Glomerular endothelial cell (primary cell): ENCODE results near the gene ETFA. TPM values are rescaled to one million over a fixed set of nuclear protein-coding genes. Genes with fewer than 3 reads are reported as not detected.

Source experiments
- DNase-seq: peaks from one replicate; pipeline ENCODE4 v3.0.0-alpha.2; 2011; ENCODE audit warnings: low read depth, low spot score; ENCODE audit errors: extremely low read depth
- total RNA-seq: library from RNA; depleted of rRNA; stranded (reverse); fragments of >200 nt; gene quantifications from 2 replicates; pipeline ENCODE4 v1.2.3, GENCODE V29; 2015

ETFA gene
- total RNA-seq: 64.1 and 88.9 TPM in 2 replicates

DNA sequence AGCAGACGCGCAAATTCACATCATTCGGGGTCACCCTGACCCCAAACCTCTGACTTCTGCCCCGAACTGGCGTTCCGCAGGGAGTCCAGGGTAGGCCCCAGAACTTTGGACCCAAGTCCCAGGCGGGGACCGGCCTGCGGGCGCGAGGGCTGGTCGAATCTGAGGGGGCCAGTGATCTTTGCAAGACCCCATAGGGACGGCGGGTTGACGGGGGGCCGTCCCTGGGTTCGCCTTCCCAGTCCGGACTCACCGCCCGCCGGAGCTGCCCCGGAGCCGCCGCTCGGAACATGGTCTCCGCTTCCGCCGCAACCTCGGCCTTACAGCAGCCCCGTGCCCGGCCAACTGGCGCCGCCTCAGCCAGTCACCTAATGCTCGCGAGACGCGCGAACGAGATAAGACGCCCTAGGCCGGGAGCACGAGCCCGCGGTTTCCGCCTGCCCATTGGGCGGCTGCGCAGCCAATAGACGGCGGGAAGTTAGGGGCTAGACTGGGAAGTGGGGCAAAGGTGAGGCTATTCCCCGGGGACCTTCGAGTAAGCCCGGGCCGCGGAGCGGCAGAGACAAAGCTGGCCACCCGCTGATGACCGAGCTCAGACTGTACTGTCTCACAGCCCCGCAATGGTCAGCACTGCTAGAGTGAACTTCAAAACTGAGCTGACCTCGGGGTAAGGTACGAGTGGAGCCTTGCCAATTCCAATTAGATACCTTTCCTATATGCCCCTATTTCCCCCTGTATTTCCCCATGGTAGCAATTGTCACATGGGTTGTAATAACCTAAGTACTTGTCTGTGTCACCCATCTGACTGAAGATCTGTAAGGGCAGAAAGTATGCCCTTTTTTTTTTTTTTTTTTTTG, at the start of gene ETFA:
TSS of gene ETFA (minus strand) at position 370 of the 854 bp plus-strand sequence. CDS start at position 289, 81 bp downstream.
- peak; percentile 65 for DNase-seq

- no peak for DNase-seq
These were observed 49.1 kb upstream of the ETFA start for GRCh38 chr15:76360416-76360815.

- no peak for DNase-seq
These were observed 47.9 kb upstream of the ETFA start for GRCh38 chr15:76359152-76359551.

DNA sequence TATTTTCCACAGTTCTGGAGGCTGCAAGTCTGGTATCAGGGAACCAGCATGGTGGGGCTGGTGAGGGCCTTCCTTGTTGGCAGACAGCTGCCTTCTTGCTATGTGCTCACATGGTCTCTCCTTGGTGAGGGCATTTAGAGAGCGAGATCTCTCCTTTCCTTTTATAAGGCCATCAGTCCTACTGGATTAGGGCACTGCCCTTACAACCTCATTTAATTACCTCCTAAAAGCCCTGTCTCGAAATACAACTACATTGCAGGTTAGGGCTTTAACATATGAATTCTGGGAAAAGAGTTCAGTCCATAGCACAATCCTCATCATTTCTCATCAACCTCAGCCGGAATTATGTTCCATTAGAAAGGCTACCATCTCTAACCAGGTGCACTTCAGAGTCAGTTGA, 47.2 kb upstream of the ETFA start:
- DNase-seq: no peak

- DNase-seq: no peak
These were observed 43.7 kb upstream of the ETFA start for GRCh38 chr15:76354823-76355440.

- no peak for DNase-seq
These were observed 42.6 kb upstream of the ETFA start for GRCh38 chr15:76353903-76354302.

GRCh38 chr15:76353023-76353577, 41.8 kb upstream of the ETFA start:
- no peak for DNase-seq

GRCh38 chr15:76349301-76350070, 38.2 kb upstream of the ETFA start:
- no peak for DNase-seq

DNA sequence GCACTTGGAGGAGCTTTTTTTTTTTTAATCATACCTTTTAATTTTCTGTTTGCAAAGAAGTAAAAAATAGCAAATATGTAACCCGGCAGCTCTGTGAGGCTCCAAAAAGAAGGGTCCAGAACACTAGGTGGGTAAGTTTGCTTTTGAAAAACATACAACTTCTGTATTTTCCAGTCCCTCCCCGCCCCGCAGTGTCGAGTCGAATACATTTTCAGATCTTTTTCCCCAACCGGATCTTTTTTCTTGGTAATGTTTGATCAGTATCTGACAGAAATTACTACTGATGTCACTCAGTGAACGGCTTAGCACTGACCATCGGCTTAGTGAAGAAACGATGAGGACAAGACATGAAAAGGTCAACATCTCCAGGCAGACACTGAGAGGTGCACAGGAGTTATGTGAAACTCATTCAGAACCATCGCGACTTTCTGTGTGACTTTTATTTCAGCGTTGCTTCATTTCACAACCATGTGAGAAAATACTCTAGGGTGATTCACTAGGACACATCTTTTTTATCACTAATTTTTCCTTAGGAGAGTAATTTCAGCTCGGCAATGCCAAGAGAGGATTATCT, 36.3 kb upstream of the ETFA start:
- no peak for DNase-seq

DNA sequence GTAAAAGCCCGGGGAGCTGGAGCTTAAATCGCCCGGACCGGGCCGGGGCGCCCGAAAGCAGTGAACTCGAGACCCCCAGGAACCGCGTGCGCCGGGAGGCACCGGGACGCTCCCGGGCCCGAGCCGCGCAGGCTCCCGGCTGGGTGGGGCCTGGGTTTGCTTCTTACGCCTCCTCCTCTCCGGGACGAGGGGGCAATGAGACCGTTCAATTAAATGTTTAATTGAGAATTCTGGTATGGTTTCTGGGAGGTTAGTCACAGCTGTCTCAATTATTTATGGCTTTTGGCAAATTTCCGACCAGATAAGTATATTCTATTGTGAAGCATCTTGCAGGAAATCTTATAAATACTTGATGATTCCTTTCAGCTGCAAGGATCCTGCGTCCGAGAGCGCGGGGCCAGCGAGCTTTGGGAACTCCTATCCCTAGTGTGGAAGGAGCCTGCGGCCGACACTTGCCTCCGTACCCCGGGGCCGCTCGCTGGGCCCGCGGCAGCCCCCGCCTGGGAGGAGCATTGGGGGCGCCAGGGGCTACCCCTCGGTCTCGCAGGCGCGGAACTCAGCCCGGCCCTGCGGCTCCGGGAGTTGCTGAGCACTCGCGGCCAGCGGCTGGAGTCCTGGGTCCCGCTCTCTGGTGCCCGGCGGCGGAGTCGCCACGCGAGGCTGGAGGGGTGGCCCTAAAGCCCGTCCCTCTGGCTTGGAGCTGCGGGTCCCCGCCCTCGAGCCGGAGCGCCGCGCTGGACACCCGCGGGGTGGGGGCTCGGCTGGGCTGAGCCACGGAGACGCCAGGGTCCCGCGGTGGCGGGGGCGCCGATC, 35.6 kb upstream of the ETFA start:
- no peak for DNase-seq

- DNase-seq: no peak
These were observed 34.8 kb upstream of the ETFA start for GRCh38 chr15:76345880-76346668.

DNA sequence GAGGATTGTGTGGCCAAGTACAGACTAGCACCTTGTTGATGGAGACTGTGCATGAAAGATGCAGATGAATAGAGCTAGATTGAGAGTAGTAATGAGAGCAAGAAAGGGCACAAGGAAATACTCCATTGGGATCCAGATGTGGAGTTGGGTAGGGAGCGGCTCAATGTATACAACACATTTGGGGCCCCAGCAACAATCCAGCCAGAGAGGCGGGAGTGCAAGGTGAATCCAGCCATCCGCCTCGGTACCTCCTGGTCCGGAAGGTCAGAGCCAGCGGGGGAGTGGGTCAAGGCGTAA, 34.3 kb upstream of the ETFA start:
- no peak for DNase-seq

DNA sequence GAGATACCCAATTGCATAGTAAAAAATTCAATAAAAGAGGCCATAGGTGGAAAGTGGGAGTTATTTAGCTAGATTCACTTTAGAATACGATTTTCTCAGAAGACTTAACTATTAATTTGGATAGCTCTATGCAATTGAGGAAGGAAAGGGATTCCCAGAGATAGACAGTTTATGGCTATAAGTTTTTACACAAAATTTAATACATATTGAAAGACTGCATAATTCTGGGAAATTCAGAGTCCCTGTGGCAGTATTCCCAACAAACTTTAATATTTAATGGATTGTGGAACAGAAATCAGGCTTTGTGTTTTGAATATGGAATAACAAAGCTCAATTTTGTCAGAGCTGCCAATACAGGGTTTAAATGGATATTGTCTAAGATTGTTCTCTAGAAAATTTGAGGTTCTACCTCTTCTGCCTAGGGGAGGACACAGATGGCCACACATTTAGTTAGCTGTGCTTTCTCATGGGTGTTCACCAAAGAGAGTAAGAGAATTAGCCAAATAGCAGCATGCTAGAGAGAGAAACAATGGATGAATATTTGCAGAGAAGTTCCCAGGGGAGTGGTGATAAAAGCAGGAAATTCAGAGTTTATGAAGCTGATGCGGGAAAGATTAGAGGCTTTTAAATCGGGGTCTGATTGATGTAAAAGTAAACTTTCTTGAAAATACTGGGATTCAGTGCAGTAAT, 33.8 kb upstream of the ETFA start:
- no peak for DNase-seq

- no peak for DNase-seq
These were observed 32.2 kb upstream of the ETFA start for GRCh38 chr15:76343313-76343996.

- DNase-seq: no peak
These were observed 31.3 kb upstream of the ETFA start for GRCh38 chr15:76342382-76343201.

GRCh38 chr15:76342058-76342381, 30.8 kb upstream of the ETFA start:
- no peak for DNase-seq

- DNase-seq: no peak
These were observed 30.2 kb upstream of the ETFA start for GRCh38 chr15:76341366-76342057.
